ENCODE results near the gene ATOH8. TPM values are rescaled to one million over a fixed set of nuclear protein-coding genes. Genes with fewer than 3 reads are reported as not detected.
A peak's percentile ranks its signal among the peaks of the same experiment; 100 is the strongest.

ATOH8 gene
- total and polyA plus RNA-seq, 9 donors, result 10.4 to 24.1 (median 18.8) TPM

DNA sequence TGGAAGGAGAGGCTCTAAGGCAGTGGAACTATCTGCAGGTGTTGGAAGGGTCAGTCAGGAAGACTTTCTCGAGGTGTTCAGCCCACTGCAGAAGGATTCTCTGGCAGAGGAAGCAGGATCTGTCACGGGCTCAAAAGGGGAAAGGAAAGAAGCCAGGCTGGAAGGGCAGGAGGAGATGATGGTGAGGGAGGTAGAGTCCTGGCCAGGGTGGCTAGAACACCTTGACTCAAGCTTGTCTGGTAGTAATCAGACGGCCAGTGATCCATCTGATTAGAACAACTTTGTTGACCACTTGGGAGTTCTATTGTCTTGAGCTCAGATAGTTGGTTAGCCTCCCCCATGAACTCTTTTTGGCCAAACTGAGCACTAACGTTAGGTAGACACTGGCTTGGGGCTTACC lies 9.7 kb upstream of the ATOH8 start:
- no peak for DNase-seq
- H3K4me1 ChIP-seq (ENCODE audit: control insufficient read depth, insufficient read depth, low read length), result peaks cover 80% of the 10 kb centered on the region
- H3K27ac ChIP-seq (ENCODE audit: low read length), result no peak overlapping the region
- H3K9me3 ChIP-seq (replicated peaks; ENCODE audit: control insufficient read depth, low read depth, low read length), result no peaks in the 10 kb centered on the region
- peaks cover 19% of the 10 kb centered on the region for H3K27me3 ChIP-seq (ENCODE audit: control insufficient read depth, insufficient read depth, low read length)
- H3K4me3 ChIP-seq (ENCODE audit: low read length), result no peak overlapping the region
- H3K36me3 ChIP-seq (ENCODE audit: control insufficient read depth, insufficient read depth, low read length), result no peaks in the 10 kb centered on the region
- 23% methylated on average over 4 of the region's 4 CpGs for WGBS (ENCODE audit: insufficient coverage)

DNA sequence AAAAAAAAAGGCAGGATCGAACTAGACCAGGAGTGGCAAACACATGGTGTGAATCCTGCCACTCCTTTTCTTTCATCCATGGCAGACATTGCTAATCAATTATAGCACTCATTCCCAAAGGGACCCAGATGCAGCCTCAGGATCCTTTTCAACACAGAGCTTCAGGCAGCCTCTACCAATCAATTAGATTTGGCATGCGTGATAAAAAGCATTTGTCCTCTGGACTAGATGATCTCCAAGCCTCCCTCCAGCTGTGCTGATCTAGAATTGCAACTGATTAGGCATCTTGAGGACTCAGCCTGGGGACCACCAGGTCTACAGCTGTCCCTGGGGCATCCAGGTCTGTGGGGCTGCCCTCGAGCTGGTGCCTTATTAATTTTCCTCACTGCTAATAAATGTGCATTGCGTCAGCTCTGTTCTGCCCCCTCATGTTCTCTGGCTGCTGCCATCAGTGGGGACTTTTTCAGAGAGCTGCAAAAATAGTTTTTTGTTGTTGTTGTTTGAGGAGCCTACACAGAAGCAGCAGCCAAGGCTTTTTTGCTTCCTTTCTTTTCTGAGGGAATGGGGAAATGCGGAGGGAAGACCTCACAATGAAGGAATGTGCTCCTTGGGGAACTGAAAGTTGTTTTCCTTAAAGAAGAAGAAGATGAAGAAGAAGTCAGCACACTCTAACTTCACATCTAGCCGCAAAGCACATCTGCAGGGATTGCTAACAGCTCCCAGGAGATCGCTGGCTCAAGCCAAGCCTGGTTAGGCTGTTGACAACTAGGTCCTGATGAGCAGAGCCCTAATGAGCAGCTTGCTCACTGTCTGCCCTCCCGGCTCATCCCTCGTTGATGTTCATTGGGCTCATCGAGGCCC lies 8.8 kb upstream of the ATOH8 start:
- Histone ChIP-seq H3K36me3 (ENCODE audit: control insufficient read depth, insufficient read depth, low read length) (no peaks in the 10 kb centered on the region), H3K9me3 (replicated peaks; ENCODE audit: control insufficient read depth, low read depth, low read length) (no peaks in the 10 kb centered on the region), H3K4me1 (ENCODE audit: control insufficient read depth, insufficient read depth, low read length) (peaks cover 83% of the 10 kb centered on the region), H3K27ac (ENCODE audit: low read length) (peak overlapping the region; percentile 56), H3K4me3 (ENCODE audit: low read length) (no peak overlapping the region), H3K27me3 (ENCODE audit: control insufficient read depth, insufficient read depth, low read length) (peaks cover 22% of the 10 kb centered on the region)
- WGBS (ENCODE audit: insufficient coverage), result 11% methylated on average over 4 of the region's 10 CpGs
- DNase-seq, result peak; percentile 93

DNA sequence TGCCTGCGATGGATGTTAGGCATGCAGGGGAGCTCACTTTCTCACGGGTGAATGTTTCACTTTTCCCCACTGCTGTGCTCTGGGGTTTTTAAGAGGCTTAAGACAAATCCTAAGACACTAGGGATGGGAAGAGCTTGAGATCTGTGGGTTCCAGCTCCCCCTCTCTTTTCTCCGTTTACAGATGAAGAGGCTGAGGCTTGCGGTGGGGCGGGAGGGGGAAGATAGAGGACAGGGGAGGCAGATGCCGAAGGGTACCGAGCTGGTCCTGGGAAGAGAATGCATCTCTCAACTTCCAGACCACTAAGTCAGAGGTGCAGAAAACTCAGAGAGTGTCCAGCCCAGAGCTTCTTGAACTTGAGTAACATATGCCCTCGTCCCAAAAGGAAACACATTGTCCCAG lies 8.2 kb upstream of the ATOH8 start:
- Histone ChIP-seq H3K4me1 (ENCODE audit: control insufficient read depth, insufficient read depth, low read length) (peaks cover 84% of the 10 kb centered on the region), H3K27me3 (ENCODE audit: control insufficient read depth, insufficient read depth, low read length) (peaks cover 23% of the 10 kb centered on the region), H3K9me3 (replicated peaks; ENCODE audit: control insufficient read depth, low read depth, low read length) (no peaks in the 10 kb centered on the region), H3K36me3 (ENCODE audit: control insufficient read depth, insufficient read depth, low read length) (no peaks in the 10 kb centered on the region), H3K4me3 (ENCODE audit: low read length) (no peak overlapping the region), H3K27ac (ENCODE audit: low read length) (peak overlapping the region; percentile 56)
- DNase-seq, result no peak
- 20% methylated on average over 2 of the region's 8 CpGs for WGBS (ENCODE audit: insufficient coverage)

DNA sequence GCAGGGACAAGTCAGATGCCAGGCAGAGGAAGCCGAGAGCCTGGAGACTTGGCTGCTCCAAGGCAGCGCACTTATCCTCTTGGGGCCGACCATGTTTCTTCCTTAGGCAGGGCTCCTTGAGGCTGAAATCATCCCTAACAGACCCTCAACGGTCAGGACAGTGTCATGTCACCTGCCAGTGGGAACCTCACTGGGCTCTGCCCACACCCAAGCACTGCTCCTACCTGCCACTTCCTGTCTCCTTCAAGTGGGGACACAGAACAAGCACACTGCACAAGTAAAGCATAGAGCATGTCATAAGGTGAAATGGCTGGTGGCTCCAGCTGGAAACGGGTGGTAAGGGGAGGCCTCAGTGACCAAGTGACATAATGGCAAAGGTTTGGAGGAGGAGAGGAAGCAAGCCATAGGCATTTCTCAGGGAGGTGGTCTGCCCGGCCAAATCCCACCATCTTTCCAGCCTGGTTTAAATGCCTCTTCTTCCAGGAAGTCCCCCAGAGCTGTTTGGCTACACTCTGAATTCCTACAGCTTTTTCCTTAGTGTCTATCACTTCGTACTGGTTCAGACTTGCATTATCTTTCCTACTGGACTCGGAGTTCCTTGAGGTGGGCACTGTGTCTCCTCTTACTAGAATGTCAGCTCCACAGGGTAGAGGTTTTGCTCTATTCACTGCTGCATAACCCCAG lies 7.3 kb upstream of the ATOH8 start:
- Histone ChIP-seq H3K4me3 (ENCODE audit: low read length) (no peak overlapping the region), H3K27me3 (ENCODE audit: control insufficient read depth, insufficient read depth, low read length) (peaks cover 30% of the 10 kb centered on the region), H3K36me3 (ENCODE audit: control insufficient read depth, insufficient read depth, low read length) (no peaks in the 10 kb centered on the region), H3K27ac (ENCODE audit: low read length) (no peak overlapping the region), H3K9me3 (replicated peaks; ENCODE audit: control insufficient read depth, low read depth, low read length) (no peaks in the 10 kb centered on the region), H3K4me1 (ENCODE audit: control insufficient read depth, insufficient read depth, low read length) (peaks cover 84% of the 10 kb centered on the region)
- DNase-seq, result no peak
- WGBS (ENCODE audit: insufficient coverage), result 86% methylated on average over 8 of the region's 8 CpGs

DNA sequence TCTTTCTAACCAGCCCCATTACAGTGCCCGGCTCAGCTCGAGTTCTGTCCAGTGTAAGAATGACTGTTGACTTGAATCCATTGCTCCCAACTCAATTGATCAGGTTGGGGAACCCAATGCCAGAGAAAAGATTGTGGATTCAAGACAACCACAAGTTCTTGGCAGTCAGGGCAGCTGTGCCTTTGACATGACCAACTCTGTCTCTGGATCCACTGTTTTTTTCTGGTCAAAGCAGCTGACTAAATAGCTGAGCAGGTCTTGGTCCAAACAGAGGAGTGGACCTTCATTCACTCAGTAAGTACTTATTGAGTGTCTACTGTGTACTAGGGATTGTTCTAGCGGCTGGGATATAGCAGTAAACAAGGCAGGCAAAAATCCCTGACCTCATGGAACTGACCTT lies 6.3 kb upstream of the ATOH8 start:
- Histone ChIP-seq H3K9me3 (replicated peaks; ENCODE audit: control insufficient read depth, low read depth, low read length) (no peaks in the 10 kb centered on the region), H3K36me3 (ENCODE audit: control insufficient read depth, insufficient read depth, low read length) (no peaks in the 10 kb centered on the region), H3K27ac (ENCODE audit: low read length) (no peak overlapping the region), H3K4me1 (ENCODE audit: control insufficient read depth, insufficient read depth, low read length) (peaks cover 78% of the 10 kb centered on the region), H3K27me3 (ENCODE audit: control insufficient read depth, insufficient read depth, low read length) (peaks cover 39% of the 10 kb centered on the region), H3K4me3 (ENCODE audit: low read length) (no peak overlapping the region)
- DNase-seq, result no peak
- 96% methylated on average over 3 of the region's 3 CpGs for WGBS (ENCODE audit: insufficient coverage)

DNA sequence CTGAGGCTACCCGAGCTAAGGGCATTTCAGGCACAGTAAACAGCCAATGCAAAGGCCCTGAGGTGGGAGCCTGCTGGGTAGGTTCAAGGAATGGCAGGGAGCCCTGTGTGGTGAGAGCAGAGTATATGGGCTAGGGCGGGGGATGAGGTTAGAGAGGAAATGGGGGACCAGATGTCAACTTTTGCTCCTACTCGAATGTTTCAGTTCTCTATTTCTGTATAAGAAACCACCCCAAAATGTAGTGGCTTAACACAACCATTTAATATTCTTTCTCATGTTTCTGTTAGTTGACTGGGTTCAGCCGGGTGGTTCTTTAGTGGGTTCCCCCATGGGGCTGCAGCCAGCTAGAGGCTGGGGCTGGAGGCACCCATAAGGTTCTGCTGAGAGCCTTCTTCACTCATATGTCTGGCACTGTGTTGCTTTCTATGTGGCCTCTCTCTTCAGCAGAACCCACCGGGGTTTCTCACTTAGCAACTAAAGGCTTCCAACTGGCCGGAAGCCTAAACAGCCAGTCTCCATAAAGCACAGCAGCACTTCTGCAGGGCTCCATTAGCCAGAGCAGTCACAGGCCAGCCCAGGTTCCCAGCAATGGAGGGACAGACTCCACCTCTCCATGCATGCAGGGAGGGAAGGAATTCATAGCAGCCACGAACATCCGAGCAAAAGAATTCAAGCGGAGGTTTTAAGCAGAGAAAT lies 5.6 kb upstream of the ATOH8 start:
- 39% methylated on average over 6 of the region's 9 CpGs for WGBS (ENCODE audit: insufficient coverage)
- Histone ChIP-seq H3K4me1 (ENCODE audit: control insufficient read depth, insufficient read depth, low read length) (peaks cover 77% of the 10 kb centered on the region), H3K27me3 (ENCODE audit: control insufficient read depth, insufficient read depth, low read length) (peaks cover 46% of the 10 kb centered on the region), H3K27ac (ENCODE audit: low read length) (peak overlapping the region; percentile 67), H3K36me3 (ENCODE audit: control insufficient read depth, insufficient read depth, low read length) (no peaks in the 10 kb centered on the region), H3K9me3 (replicated peaks; ENCODE audit: control insufficient read depth, low read depth, low read length) (no peaks in the 10 kb centered on the region), H3K4me3 (ENCODE audit: low read length) (no peak overlapping the region)
- DNase-seq, result no peak

DNA sequence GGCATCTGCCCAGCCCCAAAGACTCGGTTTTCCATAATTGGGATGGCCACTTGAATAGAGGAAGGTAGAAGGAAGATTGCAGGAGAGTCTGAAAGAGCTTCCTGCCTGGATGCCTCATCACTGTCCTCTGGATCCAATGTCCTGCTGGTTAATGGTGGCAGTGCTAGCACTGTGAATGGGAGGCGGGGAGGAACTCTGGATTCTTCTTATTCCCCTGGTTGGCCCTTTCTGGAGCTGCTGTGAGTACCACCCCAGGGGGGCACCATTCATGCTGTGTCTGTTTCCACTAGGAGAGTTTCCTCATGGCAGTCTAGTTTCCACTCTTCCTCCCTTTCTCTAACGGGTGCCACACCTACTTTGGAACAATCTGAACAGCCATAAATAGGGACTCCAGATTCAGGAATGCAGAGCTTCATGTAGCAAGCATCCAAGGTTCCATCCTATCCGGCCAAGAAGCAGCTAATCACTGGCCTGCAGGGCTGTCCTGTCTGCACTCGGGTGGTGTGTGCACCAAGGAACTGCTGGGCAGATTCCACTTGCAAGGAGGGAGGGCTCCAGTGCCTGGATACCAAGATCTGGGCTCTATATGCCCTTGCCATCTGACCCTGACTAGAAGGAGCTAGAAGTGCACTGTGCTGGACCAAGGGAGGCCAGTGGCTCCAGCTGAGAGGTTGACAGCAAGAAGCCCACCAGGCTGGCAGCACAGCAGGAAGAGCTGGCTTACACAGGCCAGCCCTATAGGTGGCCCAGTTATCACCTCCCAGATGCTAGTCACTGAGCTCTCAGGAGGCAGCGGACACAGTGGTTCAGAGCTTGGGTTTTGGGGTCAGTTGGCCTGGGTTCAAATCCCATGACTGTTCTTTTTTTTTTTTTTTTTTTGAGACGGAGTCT lies 4.6 kb upstream of the ATOH8 start:
- Histone ChIP-seq H3K36me3 (ENCODE audit: control insufficient read depth, insufficient read depth, low read length) (no peaks in the 10 kb centered on the region), H3K9me3 (replicated peaks; ENCODE audit: control insufficient read depth, low read depth, low read length) (no peaks in the 10 kb centered on the region), H3K27me3 (ENCODE audit: control insufficient read depth, insufficient read depth, low read length) (peaks cover 51% of the 10 kb centered on the region), H3K4me1 (ENCODE audit: control insufficient read depth, insufficient read depth, low read length) (peaks cover 70% of the 10 kb centered on the region), H3K4me3 (ENCODE audit: low read length) (no peak overlapping the region), H3K27ac (ENCODE audit: low read length) (peak overlapping the region; percentile 67)
- 28% methylated on average over 5 of the region's 7 CpGs for WGBS (ENCODE audit: insufficient coverage)
- DNase-seq, result peak; percentile 93

DNA sequence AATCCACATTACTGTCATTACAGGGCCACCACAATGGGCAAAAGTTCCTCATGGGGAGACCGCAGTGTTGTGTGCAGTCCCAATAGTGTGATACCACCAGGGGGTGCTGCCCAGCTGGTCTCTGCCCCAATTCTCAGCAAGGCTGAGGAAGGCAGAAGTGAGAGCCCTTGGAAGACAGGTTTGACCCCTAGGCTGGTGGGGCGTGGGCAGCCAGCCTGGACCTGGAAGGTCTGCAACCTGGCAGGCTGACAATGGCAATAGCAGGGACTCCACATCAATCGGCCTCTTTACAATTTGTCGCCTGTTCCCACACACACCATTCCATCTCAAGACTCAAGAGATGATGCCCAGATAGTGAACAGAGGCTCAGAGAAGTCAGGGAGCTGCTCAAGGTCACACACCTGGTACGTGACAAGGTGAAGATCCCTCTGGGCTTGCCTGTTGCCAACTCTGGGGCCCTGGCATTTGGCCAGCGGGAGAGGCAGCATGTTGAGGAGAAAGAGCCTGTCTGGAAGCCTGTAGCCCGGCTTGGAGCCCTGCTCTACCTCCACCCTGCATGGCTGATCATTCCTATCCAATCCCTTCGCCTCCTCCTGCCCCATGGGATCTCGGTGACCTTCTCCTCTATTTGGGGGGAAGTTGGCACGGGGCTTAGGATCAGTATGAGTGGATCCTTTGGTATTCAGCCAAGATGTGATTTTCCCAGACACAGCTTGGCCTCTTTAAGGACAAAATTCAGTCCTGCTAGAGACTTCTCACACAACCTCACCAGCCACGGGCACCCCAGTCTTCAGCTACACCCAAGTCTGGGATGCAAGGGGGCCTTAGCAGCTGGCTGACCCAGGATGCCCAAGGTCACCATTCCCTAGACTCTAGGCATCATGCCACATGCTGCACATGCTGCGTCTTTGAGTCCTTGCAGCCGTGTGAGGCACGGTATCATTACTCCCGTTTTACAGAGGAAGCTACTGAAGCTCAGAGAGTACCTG lies 2.9 kb upstream of the ATOH8 start:
- WGBS (ENCODE audit: insufficient coverage), result 41% methylated on average over 7 of the region's 15 CpGs

DNA sequence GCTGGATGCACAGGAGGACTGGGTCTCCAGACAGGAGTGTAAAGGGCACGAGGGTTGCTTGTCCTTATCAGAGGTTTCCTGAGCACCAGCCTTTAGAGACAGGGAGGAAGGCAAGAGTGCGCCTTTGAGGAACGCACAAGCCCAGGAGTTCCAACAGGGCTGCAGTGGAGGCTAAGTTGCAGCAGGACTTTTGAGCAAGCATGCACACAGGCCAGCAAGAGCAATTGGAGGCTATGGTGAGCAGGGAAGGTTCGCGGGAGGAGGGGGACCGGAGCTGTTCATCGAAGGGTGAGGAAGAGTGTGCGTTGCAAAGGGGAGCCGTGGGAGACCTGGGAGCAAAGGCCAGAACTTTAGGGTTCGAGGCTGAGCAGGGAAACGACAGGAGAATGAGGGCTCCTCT lies 2.2 kb upstream of the ATOH8 start:
- WGBS (ENCODE audit: insufficient coverage), result 63% methylated on average over 11 of the region's 11 CpGs

More for the DNA sequence above, 2.9 kb upstream of the ATOH8 start:
- peak; percentile 73 for DNase-seq
- Histone ChIP-seq H3K9me3 (replicated peaks; ENCODE audit: control insufficient read depth, low read depth, low read length) (no peaks in the 10 kb centered on the region), H3K4me3 (ENCODE audit: low read length) (no peak overlapping the region), H3K27me3 (ENCODE audit: control insufficient read depth, insufficient read depth, low read length) (peaks cover 64% of the 10 kb centered on the region), H3K4me1 (ENCODE audit: control insufficient read depth, insufficient read depth, low read length) (peaks cover 67% of the 10 kb centered on the region), H3K27ac (ENCODE audit: low read length) (no peak overlapping the region), H3K36me3 (ENCODE audit: control insufficient read depth, insufficient read depth, low read length) (no peaks in the 10 kb centered on the region)

More for the DNA sequence above, 2.2 kb upstream of the ATOH8 start:
- peaks cover 69% of the 10 kb centered on the region for H3K4me1 ChIP-seq (ENCODE audit: control insufficient read depth, insufficient read depth, low read length)
- no peak overlapping the region for H3K4me3 ChIP-seq (ENCODE audit: low read length)
- H3K36me3 ChIP-seq (ENCODE audit: control insufficient read depth, insufficient read depth, low read length), result no peaks in the 10 kb centered on the region
- no peaks in the 10 kb centered on the region for H3K9me3 ChIP-seq (replicated peaks; ENCODE audit: control insufficient read depth, low read depth, low read length)
- no peak overlapping the region for H3K27ac ChIP-seq (ENCODE audit: low read length)
- DNase-seq, result no peak
- H3K27me3 ChIP-seq (ENCODE audit: control insufficient read depth, insufficient read depth, low read length), result peaks cover 63% of the 10 kb centered on the region
